ENCODE measurements around the gene MEI1.
"Not testable (repeated sequence)": the region's sequence is repeated elsewhere in the genome, so short reads cannot be mapped to it uniquely, and the experiment has no call there.

Gene MEI1

GRCh38 chr22:41683616-41684015, 15.7 kb upstream of the MEI1 start:
- DNase-seq, result no peak

GRCh38 chr22:41684194-41684593, 15.1 kb upstream of the MEI1 start:
- no peak for DNase-seq

- not testable (repeated sequence) for DNase-seq
These were observed 12.4 kb upstream of the MEI1 start for GRCh38 chr22:41686890-41687289.

- DNase-seq, result peak; percentile 33 to 46
These were observed 11.4 kb upstream of the MEI1 start for GRCh38 chr22:41687901-41688364.

GRCh38 chr22:41688365-41689211, 10.7 kb upstream of the MEI1 start, which contains the start of gene SNU13:
TSS of gene SNU13 (minus strand) at chr22:41688867. CDS start at chr22:41688796, 71 bp downstream.
- peak; percentile 88 to 92 for DNase-seq

- DNase-seq, result no peak
These were observed 8.8 kb upstream of the MEI1 start for GRCh38 chr22:41690476-41690875.

GRCh38 chr22:41695211-41695610, 4.1 kb upstream of the MEI1 start:
- DNase-seq, result no peak

GRCh38 chr22:41696703-41697102, 2.6 kb upstream of the MEI1 start:
- DNase-seq, result no peak

- peak; percentile 83 to 88 for DNase-seq
These were observed 2.1 kb upstream of the MEI1 start for GRCh38 chr22:41697126-41697775.

GRCh38 chr22:41700108-41700364, 733 bp downstream of the MEI1 start:
- no peak for DNase-seq

GRCh38 chr22:41702763-41703162, 3.5 kb downstream of the MEI1 start:
- DNase-seq, result no peak

- DNase-seq, result no peak
These were observed 10.0 kb downstream of the MEI1 start for GRCh38 chr22:41709341-41709740.

GRCh38 chr22:41713004-41713403, 13.7 kb downstream of the MEI1 start:
- no peak for DNase-seq

- no peak for DNase-seq
These were observed 23.2 kb downstream of the MEI1 start for GRCh38 chr22:41722496-41722895.

- no peak for DNase-seq
These were observed 26.3 kb downstream of the MEI1 start for GRCh38 chr22:41725510-41726110.

- no peak for DNase-seq
These were observed 32.3 kb downstream of the MEI1 start for GRCh38 chr22:41731609-41732008.

GRCh38 chr22:41732096-41732772, 32.9 kb downstream of the MEI1 start:
- peak in 1 of 2 experiments; percentile 19 for DNase-seq

GRCh38 chr22:41733241-41733640, 33.9 kb downstream of the MEI1 start:
- DNase-seq, result not testable (repeated sequence)

- DNase-seq, result no peak
These were observed 40.3 kb downstream of the MEI1 start for GRCh38 chr22:41739576-41739975.

- no peak for DNase-seq
These were observed 43.6 kb downstream of the MEI1 start for GRCh38 chr22:41742918-41743317.

- DNase-seq, result no peak
These were observed 46.7 kb downstream of the MEI1 start for GRCh38 chr22:41745968-41746367.

GRCh38 chr22:41746567-41747400, 47.5 kb downstream of the MEI1 start:
- peak; percentile 69 to 75 for DNase-seq
